CD4-positive, CD25-positive, alpha-beta regulatory T cell (primary cell): ENCODE results near the gene BSG. TPM values are rescaled to one million over a fixed set of nuclear protein-coding genes. Genes with fewer than 3 reads are reported as not detected.
"Not testable (repeated sequence)": the region's sequence is repeated elsewhere in the genome, so short reads cannot be mapped to it uniquely, and the experiment has no call there.

ENCODE experiments used
- ATAC-seq, 2 donors: fragments of 150-1000 bp; cut with Tn5 transposase; one replicate each; pipeline ENCODE4 v1.10.0; 2021; ENCODE audit warnings: low read depth in 2 of 2, moderate number of reproducible peaks in 2 of 2, moderate library complexity in 1 of 2
- DNase-seq, 3 donors: peaks; one replicate each; pipeline versions ENCODE4 v3.0.0 to v3.0.0-alpha.2; 2012 to 2022; ENCODE audit warnings: mixed read lengths in 1 of 3
- H3K27ac ChIP-seq: one replicate; pipeline ENCODE4 v1.7.0; 2013; ENCODE audit warnings: mild to moderate bottlenecking, low read length; ENCODE audit not compliant: insufficient read depth, poor library complexity, severe bottlenecking
- H3K27me3 ChIP-seq: one replicate; pipeline ENCODE4 v1.7.0; 2013; ENCODE audit warnings: low read length; ENCODE audit not compliant: control insufficient read depth, insufficient read depth
- H3K36me3 ChIP-seq: one replicate; pipeline ENCODE4 v1.7.0; 2013; ENCODE audit warnings: mild to moderate bottlenecking, low read length, moderate library complexity; ENCODE audit not compliant: control insufficient read depth, insufficient read depth
- H3K4me1 ChIP-seq: 2 replicates; pipeline ENCODE4 v1.7.0; 2013; ENCODE audit warnings: mild to moderate bottlenecking, low read length; ENCODE audit not compliant: insufficient read depth, control insufficient read depth, poor library complexity, severe bottlenecking
- H3K4me3 ChIP-seq: one replicate; pipeline ENCODE4 v1.7.0; 2013; ENCODE audit warnings: low read depth, mild to moderate bottlenecking, low read length, moderate library complexity
- H3K9me3 ChIP-seq, 2 experiments: 1 replicate in 1 of 2; 2 replicates in 1 of 2; pipeline ENCODE4 v1.7.0; 2013; ENCODE audit warnings: low read length in 2 of 2, mild to moderate bottlenecking in 1 of 2, moderate library complexity in 1 of 2; ENCODE audit not compliant: control insufficient read depth in 2 of 2
- H3K27ac Mint-ChIP-seq, 3 donors: one replicate each; pipeline ENCODE4 v1.8.0; 2020 to 2022; ENCODE audit warnings: mild to moderate bottlenecking in 3 of 3, mixed read lengths in 3 of 3, moderate library complexity in 2 of 3
- H3K27me3 Mint-ChIP-seq: one replicate; pipeline ENCODE4 v1.8.0; 2022; ENCODE audit warnings: mild to moderate bottlenecking, mixed read lengths
- H3K36me3 Mint-ChIP-seq: one replicate; pipeline ENCODE4 v1.8.0; 2020; ENCODE audit warnings: mixed read lengths
- H3K4me1 Mint-ChIP-seq, 4 donors: one replicate each; pipeline ENCODE4 v1.8.0; 2020 to 2022; ENCODE audit warnings: mixed read lengths in 4 of 4, mild to moderate bottlenecking in 1 of 4
- H3K4me3 Mint-ChIP-seq, 4 donors: one replicate each; pipeline ENCODE4 v1.8.0; 2020 to 2022; ENCODE audit warnings: mild to moderate bottlenecking in 4 of 4, mixed read lengths in 4 of 4, moderate library complexity in 3 of 4
- H3K9me3 Mint-ChIP-seq, 7 donors: one replicate each; pipeline ENCODE4 v1.8.0; 2020 to 2022; ENCODE audit warnings: mixed read lengths in 7 of 7, mild to moderate bottlenecking in 3 of 7, moderate library complexity in 2 of 7
- polyA plus RNA-seq, 4 donors: library from polyadenylated mRNA; unstranded; fragments of 300-500 nt; fragmentation: Illumina TruSeq; gene quantifications; one replicate each; pipeline ENCODE4 v1.2.3, GENCODE V29; 2021
- total RNA-seq: library from RNA; stranded (reverse); gene quantifications from one replicate; pipeline ENCODE4 v1.2.3, GENCODE V29; 2022

BSG gene
- total and polyA plus RNA-seq, 5 donors from 2014 or later: 132 to 338 (median 297) TPM

- DNase-seq (no peak), ATAC-seq (no peak)
- Mint-ChIP-seq H3K9me3 (no peaks in the 10 kb centered on the region), H3K27ac (no peak overlapping the region), H3K4me3 (peak overlapping the region in 1 of 4 donors; percentile 15), H3K36me3 (no peaks in the 10 kb centered on the region), H3K4me1 (no peaks in the 10 kb centered on the region), H3K27me3 (peaks cover 7% of the 10 kb centered on the region)
- Histone ChIP-seq H3K9me3 (no peaks in the 10 kb centered on the region), H3K27me3 (no peaks in the 10 kb centered on the region), H3K4me1 (peaks cover 3% of the 10 kb centered on the region), H3K4me3 (no peak overlapping the region), H3K36me3 (no peaks in the 10 kb centered on the region), H3K27ac (no peak overlapping the region)
Observed at GRCh38 chr19:595326-596262, 23.2 kb downstream of the BSG start.

GRCh38 chr19:596263-596655 is 23.9 kb downstream of the BSG start:
- Mint-ChIP-seq H3K4me1 (no peaks in the 10 kb centered on the region), H3K27ac (no peak overlapping the region), H3K36me3 (no peaks in the 10 kb centered on the region), H3K9me3 (no peaks in the 10 kb centered on the region), H3K4me3 (no peak overlapping the region), H3K27me3 (peaks cover 7% of the 10 kb centered on the region)
- Histone ChIP-seq H3K36me3 (no peaks in the 10 kb centered on the region), H3K9me3 (no peaks in the 10 kb centered on the region), H3K27me3 (no peaks in the 10 kb centered on the region), H3K4me3 (no peak overlapping the region), H3K4me1 (no peaks in the 10 kb centered on the region), H3K27ac (no peak overlapping the region)
- DNase-seq (no peak), ATAC-seq (no peak)

- Mint-ChIP-seq H3K36me3 (no peaks in the 10 kb centered on the region), H3K4me1 (no peaks in the 10 kb centered on the region), H3K27me3 (peaks cover 7% of the 10 kb centered on the region), H3K9me3 (peaks cover 0 to 1% (median 0%) of the 10 kb centered on the region in 7 donors), H3K4me3 (no peak overlapping the region), H3K27ac (no peak overlapping the region)
- H3K4me3 ChIP-seq: no peak overlapping the region
- H3K27me3 ChIP-seq: no peaks in the 10 kb centered on the region
- no peak for DNase-seq
- no peak for ATAC-seq
- H3K36me3 ChIP-seq: no peaks in the 10 kb centered on the region
- H3K9me3 ChIP-seq: no peaks in the 10 kb centered on the region
- H3K27ac ChIP-seq: no peak overlapping the region
- H3K4me1 ChIP-seq: no peaks in the 10 kb centered on the region
Observed at GRCh38 chr19:597406-598315, 25.3 kb downstream of the BSG start.

GRCh38 chr19:601310-601709 is 28.9 kb downstream of the BSG start:
- Mint-ChIP-seq H3K27me3 (no peaks in the 10 kb centered on the region), H3K9me3 (peaks cover 0 to 1% (median 0%) of the 10 kb centered on the region in 7 donors), H3K4me1 (no peaks in the 10 kb centered on the region), H3K27ac (no peak overlapping the region), H3K36me3 (no peaks in the 10 kb centered on the region), H3K4me3 (no peak overlapping the region)
- no peaks in the 10 kb centered on the region for H3K4me1 ChIP-seq
- DNase-seq: no peak
- ATAC-seq: no peak
- no peaks in the 10 kb centered on the region for H3K27me3 ChIP-seq
- H3K36me3 ChIP-seq: no peaks in the 10 kb centered on the region
- no peaks in the 10 kb centered on the region for H3K9me3 ChIP-seq
- H3K4me3 ChIP-seq: no peak overlapping the region
- H3K27ac ChIP-seq: no peak overlapping the region

- Histone ChIP-seq H3K9me3 (no peaks in the 10 kb centered on the region), H3K4me1 (no peaks in the 10 kb centered on the region), H3K36me3 (no peaks in the 10 kb centered on the region), H3K27ac (no peak overlapping the region), H3K27me3 (no peaks in the 10 kb centered on the region), H3K4me3 (no peak overlapping the region)
- no peaks in the 10 kb centered on the region for H3K36me3 Mint-ChIP-seq
- H3K9me3 Mint-ChIP-seq: peaks cover 0 to 1% (median 0%) of the 10 kb centered on the region in 7 donors
- no peaks in the 10 kb centered on the region for H3K27me3 Mint-ChIP-seq
- H3K27ac Mint-ChIP-seq: no peak overlapping the region
- H3K4me1 Mint-ChIP-seq: no peaks in the 10 kb centered on the region
- ATAC-seq: no peak
- H3K4me3 Mint-ChIP-seq: no peak overlapping the region
- DNase-seq: no peak
Observed at GRCh38 chr19:601790-602189, 29.4 kb downstream of the BSG start.

GRCh38 chr19:602391-603301 is 30.2 kb downstream of the BSG start:
- Histone ChIP-seq H3K4me1 (no peaks in the 10 kb centered on the region), H3K27ac (no peak overlapping the region), H3K9me3 (no peaks in the 10 kb centered on the region), H3K27me3 (no peaks in the 10 kb centered on the region), H3K4me3 (no peak overlapping the region), H3K36me3 (no peaks in the 10 kb centered on the region)
- no peak for DNase-seq
- no peak overlapping the region for H3K27ac Mint-ChIP-seq
- peaks cover 0 to 1% (median 0%) of the 10 kb centered on the region in 7 donors for H3K9me3 Mint-ChIP-seq
- no peaks in the 10 kb centered on the region for H3K4me1 Mint-ChIP-seq
- no peaks in the 10 kb centered on the region for H3K36me3 Mint-ChIP-seq
- H3K4me3 Mint-ChIP-seq: no peak overlapping the region
- ATAC-seq: no peak
- H3K27me3 Mint-ChIP-seq: no peaks in the 10 kb centered on the region

GRCh38 chr19:603302-603639 is 30.9 kb downstream of the BSG start:
- H3K27ac ChIP-seq, ATAC-seq, H3K27me3 ChIP-seq, H3K4me3 Mint-ChIP-seq, H3K9me3 Mint-ChIP-seq, H3K36me3 Mint-ChIP-seq, H3K4me1 Mint-ChIP-seq, H3K36me3 ChIP-seq, H3K27me3 Mint-ChIP-seq, H3K4me3 ChIP-seq, DNase-seq, H3K9me3 ChIP-seq, H3K4me1 ChIP-seq, H3K27ac Mint-ChIP-seq: not testable (repeated sequence)
